ENCODE results near the gene TNFSF10.

DNA sequence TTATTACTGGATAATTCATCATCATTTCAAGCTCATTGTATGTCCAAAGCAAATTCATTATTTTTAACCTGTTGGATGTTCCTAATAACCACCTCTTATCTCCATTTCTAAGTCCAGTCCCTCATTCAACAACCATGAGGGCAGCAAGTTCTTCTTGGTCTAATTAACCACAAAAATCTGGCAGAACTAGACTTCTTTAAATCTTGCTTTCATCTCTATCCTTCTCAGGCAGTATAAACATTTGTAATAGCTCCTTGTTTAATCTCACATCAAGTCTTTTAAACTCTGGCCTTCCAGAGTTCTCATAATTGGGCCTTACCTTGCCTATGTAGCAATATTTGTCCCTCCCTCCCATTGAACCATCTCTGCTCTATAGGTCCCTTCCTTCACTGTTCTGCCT lies 57.9 kb downstream of the TNFSF10 start:
- TF ChIP-seq POLR2A (IDR thresholded peaks at IDR 0.05) (no peak), EP300 (IDR thresholded peaks at IDR 0.05) (no peak)
- TF ChIP-seq, protein P1, sequence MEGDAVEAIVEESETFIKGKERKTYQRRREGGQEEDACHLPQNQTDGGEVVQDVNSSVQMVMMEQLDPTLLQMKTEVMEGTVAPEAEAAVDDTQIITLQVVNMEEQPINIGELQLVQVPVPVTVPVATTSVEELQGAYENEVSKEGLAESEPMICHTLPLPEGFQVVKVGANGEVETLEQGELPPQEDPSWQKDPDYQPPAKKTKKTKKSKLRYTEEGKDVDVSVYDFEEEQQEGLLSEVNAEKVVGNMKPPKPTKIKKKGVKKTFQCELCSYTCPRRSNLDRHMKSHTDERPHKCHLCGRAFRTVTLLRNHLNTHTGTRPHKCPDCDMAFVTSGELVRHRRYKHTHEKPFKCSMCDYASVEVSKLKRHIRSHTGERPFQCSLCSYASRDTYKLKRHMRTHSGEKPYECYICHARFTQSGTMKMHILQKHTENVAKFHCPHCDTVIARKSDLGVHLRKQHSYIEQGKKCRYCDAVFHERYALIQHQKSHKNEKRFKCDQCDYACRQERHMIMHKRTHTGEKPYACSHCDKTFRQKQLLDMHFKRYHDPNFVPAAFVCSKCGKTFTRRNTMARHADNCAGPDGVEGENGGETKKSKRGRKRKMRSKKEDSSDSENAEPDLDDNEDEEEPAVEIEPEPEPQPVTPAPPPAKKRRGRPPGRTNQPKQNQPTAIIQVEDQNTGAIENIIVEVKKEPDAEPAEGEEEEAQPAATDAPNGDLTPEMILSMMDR (IDR thresholded peaks at IDR 0.05), result no peak

All from tibial nerve (tissue), 4 donors.